Measurements from ENCODE around the gene DENND4A.

DENND4A gene

DNA sequence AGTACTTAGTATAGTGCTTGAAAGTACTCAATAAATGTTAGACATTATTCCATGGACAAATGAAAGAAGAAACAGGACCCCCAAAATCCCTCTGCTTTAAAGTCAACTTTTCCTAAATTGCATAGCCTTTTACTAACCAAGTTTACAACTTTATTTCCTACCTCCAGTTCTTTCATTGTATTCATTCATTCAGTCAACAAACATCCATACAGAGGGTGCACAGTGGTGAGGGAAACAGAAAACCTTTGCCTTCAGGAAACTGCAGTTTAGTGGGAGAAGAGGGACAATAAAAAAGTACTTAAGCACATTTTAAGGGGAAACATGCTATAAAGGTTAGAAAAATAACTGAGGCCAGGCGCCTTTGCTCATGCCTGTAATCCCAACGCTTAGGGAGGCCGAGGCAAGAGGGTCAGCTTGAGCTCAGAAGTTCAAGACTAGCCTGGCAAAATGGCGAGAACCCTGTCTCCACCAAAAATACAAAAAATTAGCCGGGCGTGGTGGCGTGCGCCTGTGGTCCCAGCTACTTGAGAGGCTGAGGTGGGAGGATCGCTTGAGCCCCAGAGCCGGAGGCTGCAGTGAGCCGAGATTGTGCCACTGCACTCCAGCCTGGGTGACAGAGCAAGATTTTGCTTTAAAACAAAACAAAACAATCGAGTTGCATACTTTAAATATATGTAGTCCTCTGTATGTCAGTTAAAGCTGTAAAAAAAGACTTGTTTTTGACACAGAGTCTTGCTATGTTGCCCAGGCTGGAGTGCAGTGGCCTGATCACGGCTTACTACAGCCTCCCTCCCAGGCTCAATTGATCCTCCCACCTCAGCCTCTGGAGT lies 1.1 kb upstream of the DENND4A start:
- H3K4me3 ChIP-seq (ENCODE audit: low read depth, low read length), result peak overlapping the region; percentile 69
- TF ChIP-seq, protein P1, sequence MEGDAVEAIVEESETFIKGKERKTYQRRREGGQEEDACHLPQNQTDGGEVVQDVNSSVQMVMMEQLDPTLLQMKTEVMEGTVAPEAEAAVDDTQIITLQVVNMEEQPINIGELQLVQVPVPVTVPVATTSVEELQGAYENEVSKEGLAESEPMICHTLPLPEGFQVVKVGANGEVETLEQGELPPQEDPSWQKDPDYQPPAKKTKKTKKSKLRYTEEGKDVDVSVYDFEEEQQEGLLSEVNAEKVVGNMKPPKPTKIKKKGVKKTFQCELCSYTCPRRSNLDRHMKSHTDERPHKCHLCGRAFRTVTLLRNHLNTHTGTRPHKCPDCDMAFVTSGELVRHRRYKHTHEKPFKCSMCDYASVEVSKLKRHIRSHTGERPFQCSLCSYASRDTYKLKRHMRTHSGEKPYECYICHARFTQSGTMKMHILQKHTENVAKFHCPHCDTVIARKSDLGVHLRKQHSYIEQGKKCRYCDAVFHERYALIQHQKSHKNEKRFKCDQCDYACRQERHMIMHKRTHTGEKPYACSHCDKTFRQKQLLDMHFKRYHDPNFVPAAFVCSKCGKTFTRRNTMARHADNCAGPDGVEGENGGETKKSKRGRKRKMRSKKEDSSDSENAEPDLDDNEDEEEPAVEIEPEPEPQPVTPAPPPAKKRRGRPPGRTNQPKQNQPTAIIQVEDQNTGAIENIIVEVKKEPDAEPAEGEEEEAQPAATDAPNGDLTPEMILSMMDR (IDR thresholded peaks at IDR 0.05; ENCODE audit: borderline replicate concordance, insufficient read depth, low read depth, low read length), result no peak

DNA sequence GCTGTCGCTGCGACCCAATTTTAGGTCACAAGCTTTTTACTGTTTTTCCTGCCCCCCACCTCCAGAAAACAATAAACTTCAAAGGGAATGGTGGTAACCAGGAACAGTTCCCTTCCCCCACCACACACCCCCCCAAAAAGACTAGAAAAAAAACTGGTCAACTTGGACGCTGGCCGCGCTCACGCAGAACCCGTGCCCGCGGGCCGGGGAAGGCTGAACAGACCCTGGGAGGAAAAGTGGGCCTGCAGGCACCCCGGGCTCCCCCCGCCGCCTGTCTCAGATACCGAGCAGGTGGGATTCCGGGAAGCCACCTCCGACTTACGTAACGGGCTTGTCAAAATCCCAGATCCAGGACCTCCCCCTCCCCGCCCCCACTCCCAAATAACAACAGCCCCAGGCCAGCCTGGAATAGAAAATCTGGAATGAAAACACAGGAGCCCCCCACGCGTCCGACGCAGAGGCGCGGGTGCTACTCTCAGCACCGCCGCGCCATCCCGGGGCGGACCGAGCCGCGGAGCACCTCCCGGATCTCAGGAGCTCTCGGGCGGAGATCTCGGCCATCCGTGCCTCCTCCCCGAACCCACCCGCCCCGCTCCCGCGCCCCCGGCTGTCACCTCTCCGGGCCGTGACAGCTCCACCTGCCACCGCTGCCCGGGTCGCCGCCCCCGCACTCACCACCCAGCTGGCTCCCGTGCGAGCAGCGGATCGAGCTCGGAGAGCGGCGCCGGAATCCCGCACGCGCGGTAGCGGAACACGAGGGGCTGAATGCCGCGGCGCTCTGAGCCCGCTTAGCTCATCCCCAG lies 557 bp downstream of the DENND4A start:
- TF ChIP-seq, protein P1 (IDR thresholded peaks at IDR 0.05; ENCODE audit: borderline replicate concordance, insufficient read depth, low read depth, low read length), result no peak
- peak overlapping the region; percentile 87 for H3K4me3 ChIP-seq (ENCODE audit: low read depth, low read length)

DNA sequence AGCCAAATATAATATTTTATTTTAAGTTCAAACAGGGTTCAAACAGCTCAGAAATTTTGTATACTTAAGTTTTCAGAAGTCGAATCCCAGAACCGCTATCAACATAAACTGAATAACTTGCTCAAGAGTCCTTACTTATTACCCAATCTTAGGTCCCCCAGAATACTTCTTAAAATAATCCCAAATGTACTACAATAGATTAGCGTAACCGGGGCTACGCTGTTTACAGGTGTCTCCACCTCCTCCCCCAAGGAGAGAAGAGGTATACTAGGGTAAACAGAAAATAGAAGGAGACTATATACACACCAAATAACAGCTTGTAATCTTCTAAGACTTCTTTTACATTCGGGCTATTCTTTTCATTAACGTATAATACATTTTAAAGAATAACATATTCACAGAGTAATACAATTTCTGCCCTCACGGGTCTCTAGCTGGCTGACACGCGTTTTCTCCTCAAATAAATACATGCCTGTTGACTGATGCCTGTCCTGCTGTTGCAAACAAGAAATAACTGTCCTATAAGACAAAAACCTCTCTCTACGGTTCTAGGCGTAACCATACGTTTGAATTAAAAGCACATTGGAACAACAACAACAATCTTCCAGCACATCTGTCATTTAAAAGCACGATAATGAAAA lies 1.3 kb downstream of the DENND4A start:
- H3K4me3 ChIP-seq (ENCODE audit: low read depth, low read length), result peak overlapping the region; percentile 87
- TF ChIP-seq, protein P1 (IDR thresholded peaks at IDR 0.05; ENCODE audit: borderline replicate concordance, insufficient read depth, low read depth, low read length), result no peak

DNA sequence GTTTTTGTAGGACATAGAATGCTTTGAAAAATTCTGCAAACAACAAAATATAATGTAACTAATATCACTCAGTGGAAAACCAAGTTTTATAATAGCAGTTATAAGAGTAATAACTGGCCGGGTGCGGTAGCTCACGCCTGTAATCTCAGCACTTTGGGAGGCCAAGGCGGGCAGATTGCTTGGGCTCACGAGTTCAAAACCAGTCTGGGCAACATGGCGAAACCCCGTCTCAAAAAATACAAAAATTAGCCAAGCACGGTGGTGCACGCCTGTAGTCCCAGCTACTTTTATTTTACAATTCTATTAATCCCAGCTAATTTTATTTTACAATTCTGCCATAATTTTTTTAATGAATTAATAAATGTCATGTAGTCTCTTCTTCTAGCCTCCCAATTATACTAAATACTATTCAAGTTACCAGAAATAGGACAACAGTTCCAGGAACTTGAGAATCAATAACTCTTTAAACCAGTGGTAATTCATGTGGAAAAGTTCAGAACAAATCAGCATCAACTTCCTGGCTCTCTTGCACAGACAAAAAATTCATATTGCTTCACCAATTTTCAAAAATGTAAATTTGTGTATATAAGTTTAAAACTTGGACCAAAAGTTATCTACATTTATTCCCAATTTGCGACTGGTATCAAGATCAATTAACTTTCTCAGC lies 2.2 kb downstream of the DENND4A start:
- peak overlapping the region; percentile 87 for H3K4me3 ChIP-seq (ENCODE audit: low read depth, low read length)
- TF ChIP-seq, protein P1 (IDR thresholded peaks at IDR 0.05; ENCODE audit: borderline replicate concordance, insufficient read depth, low read depth, low read length), result no peak

DNA sequence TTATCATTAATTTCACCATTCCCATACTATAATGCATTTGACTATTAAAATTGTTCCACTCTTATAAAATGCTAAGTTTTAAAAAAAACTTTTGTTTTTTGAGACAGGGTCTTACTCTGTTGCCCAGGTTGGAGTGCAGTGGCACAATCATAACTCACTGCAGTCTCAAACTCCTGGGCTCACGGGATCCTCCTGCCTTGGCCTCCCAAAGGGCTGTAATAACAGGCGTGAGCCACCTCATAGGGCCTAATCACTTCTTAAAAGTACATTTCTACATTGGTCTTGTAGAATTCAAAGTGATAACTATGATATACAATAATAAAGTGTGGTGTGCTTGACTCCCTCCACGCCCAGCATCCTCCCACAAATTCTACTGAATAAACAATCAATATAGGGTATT lies 3.0 kb downstream of the DENND4A start:
- TF ChIP-seq, protein P1 (IDR thresholded peaks at IDR 0.05; ENCODE audit: borderline replicate concordance, insufficient read depth, low read depth, low read length), result no peak
- H3K4me3 ChIP-seq (ENCODE audit: low read depth, low read length), result peak overlapping the region; percentile 87

DNA sequence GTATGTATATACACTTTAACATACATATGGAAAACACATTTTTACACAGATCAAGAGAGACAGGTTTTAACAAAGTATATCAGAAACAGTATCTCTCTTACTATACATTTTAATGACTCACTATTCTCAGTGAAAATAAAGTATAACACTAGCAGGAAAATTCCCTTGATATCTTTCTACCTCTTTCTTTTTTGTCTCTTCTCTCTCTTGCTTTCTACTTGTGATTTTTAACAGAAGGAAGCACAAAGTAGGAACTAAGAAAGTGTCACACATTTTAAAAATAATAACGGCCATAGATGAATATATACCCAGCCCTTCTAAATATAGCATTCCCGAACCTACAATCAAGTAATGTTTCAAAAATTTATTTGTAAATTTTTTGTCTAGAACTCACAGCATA lies 4.8 kb downstream of the DENND4A start:
- TF ChIP-seq, protein P1 (IDR thresholded peaks at IDR 0.05; ENCODE audit: borderline replicate concordance, insufficient read depth, low read depth, low read length), result no peak
- H3K4me3 ChIP-seq (ENCODE audit: low read depth, low read length), result no peak overlapping the region
